Right atrium auricular region (tissue), 2 donors: ENCODE data around the gene AP1AR. TPM values are rescaled to one million over a fixed set of nuclear protein-coding genes. Genes with fewer than 3 reads are reported as not detected.

ENCODE experiments used
- DNase-seq: peaks from one replicate; pipeline ENCODE4 v3.0.0-alpha.2; 2019; ENCODE audit warnings: low spot score
- H3K27ac ChIP-seq, 2 donors: fragments of 200-600 bp; sonication (generic); 1 replicate in 1 of 2; 2 replicates in 1 of 2; pipeline ENCODE4 v1.5.1; 2016 to 2019
- H3K27me3 ChIP-seq, 2 donors: fragments of 200-600 bp; sonication (generic); one replicate each; pipeline versions ENCODE4 v1.5.1 to v1.6.0; 2017 to 2019
- H3K36me3 ChIP-seq: fragments of 200-600 bp; sonication (generic); one replicate; pipeline ENCODE4 v1.5.1; 2016
- H3K4me1 ChIP-seq, 2 donors: fragments of 200-600 bp; sonication (generic); one replicate each; pipeline versions ENCODE4 v1.5.1 to v1.6.0; 2017 to 2019
- H3K4me3 ChIP-seq, 2 donors: fragments of 200-600 bp; sonication (generic); 1 replicate in 1 of 2; 2 replicates in 1 of 2; pipeline ENCODE4 v1.5.1; 2017 to 2019; ENCODE audit warnings: mild to moderate bottlenecking in 1 of 2, moderate library complexity in 1 of 2
- H3K9me3 ChIP-seq, 2 donors: fragments of 200-600 bp; sonication (generic); one replicate each; pipeline ENCODE4 v1.5.1; 2019
- CTCF ChIP-seq, 2 donors: fragments of 200-600 bp; sonication (generic); IDR thresholded peaks; one replicate each; pipeline ENCODE4 v1.5.1; 2019; ENCODE audit warnings: antibody characterized with exemption in 2 of 2
- total RNA-seq, 2 donors: library from RNA; depleted of rRNA; stranded (reverse); fragments of >200 nt; gene quantifications; one replicate each; pipeline ENCODE4 v1.1.0, GENCODE V29; 2016

Gene AP1AR, protein sequence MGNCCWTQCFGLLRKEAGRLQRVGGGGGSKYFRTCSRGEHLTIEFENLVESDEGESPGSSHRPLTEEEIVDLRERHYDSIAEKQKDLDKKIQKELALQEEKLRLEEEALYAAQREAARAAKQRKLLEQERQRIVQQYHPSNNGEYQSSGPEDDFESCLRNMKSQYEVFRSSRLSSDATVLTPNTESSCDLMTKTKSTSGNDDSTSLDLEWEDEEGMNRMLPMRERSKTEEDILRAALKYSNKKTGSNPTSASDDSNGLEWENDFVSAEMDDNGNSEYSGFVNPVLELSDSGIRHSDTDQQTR
- 10 to 100 TPM in 1 of 2 donors, 1 to 10 TPM in 1; 6.6 to 10.2 TPM for total RNA-seq

GRCh38 chr4:112231779-112232713, at the start of gene AP1AR:
Gene AP1AR (plus strand): TSS chr4:112231787. CDS start chr4:112232092, 305 bp downstream.
- Histone ChIP-seq H3K4me3 (peak within 1 kb of the TSS; percentile 90 to 93), H3K9me3 (no peaks in the 10 kb centered on the region), H3K27ac (peak within 1 kb of the TSS; percentile 96 to 99), H3K36me3 (no peaks in the 10 kb centered on the region), H3K27me3 (no peaks in the 10 kb centered on the region), H3K4me1 (peaks cover 0 to 18% of the 10 kb centered on the region in 2 donors)
- peak in 1 of 2 donors; percentile 46 for TF ChIP-seq CTCF (IDR thresholded peaks at IDR 0.05)
- DNase-seq, result peak; percentile 80

- no peak overlapping the region for H3K27ac ChIP-seq
- TF ChIP-seq CTCF (IDR thresholded peaks at IDR 0.05), result no peak
- no peaks in the 10 kb centered on the region for H3K4me1 ChIP-seq
- no peaks in the 10 kb centered on the region for H3K9me3 ChIP-seq
- DNase-seq, result no peak
- no peak overlapping the region for H3K4me3 ChIP-seq
- no peaks in the 10 kb centered on the region for H3K27me3 ChIP-seq
- H3K36me3 ChIP-seq, result peaks cover 13% of the 10 kb centered on the region
Observed at GRCh38 chr4:112182604-112183003, 49.0 kb upstream of the AP1AR start.

DNA sequence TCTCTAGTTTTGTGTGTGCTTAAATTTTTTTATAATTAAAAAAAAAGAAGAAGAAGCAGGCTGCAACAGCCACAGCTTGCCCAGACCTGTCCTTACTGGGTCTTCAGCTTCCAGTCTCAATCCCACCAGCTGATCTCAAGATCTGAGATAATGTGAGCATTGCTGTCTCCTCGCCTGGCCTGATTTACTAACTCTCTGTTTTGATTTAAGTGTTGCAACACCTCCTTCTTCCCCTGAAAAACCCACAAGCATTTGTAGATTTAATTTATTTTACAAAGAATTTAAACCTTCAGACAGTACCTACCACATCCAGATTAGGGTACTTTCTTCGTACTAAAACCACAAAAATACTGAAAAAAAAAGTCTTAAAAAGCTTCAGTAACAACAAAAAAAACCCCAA, 48.3 kb upstream of the AP1AR start:
- H3K9me3 ChIP-seq, result no peaks in the 10 kb centered on the region
- DNase-seq, result no peak
- TF ChIP-seq CTCF (IDR thresholded peaks at IDR 0.05), result no peak
- H3K27me3 ChIP-seq, result no peaks in the 10 kb centered on the region
- H3K4me3 ChIP-seq, result no peak overlapping the region
- no peak overlapping the region for H3K27ac ChIP-seq
- peaks cover 13% of the 10 kb centered on the region for H3K36me3 ChIP-seq
- no peaks in the 10 kb centered on the region for H3K4me1 ChIP-seq

DNA sequence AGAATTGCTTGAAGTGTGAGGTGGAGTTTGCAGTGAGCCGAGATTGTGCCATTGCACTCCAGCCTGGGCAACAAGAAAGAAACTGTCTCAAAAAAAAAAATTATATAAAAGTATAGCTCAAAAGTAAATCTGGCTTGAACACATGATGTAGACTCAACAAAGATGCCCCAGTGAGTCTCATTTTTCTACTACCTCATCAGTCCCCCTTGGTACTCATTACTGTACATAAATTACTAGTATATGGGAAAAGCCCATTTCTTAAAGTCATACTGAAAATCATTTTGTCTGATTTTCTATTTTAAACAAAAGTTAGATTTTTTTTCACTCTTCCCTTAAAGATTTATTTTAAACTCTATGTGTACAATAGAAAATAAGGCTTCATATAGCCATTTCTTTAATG, 47.1 kb upstream of the AP1AR start:
- TF ChIP-seq CTCF (IDR thresholded peaks at IDR 0.05), result no peak
- no peaks in the 10 kb centered on the region for H3K9me3 ChIP-seq
- H3K27me3 ChIP-seq, result no peaks in the 10 kb centered on the region
- no peaks in the 10 kb centered on the region for H3K4me1 ChIP-seq
- H3K4me3 ChIP-seq, result no peak overlapping the region
- H3K27ac ChIP-seq, result no peak overlapping the region
- DNase-seq, result no peak
- peaks cover 15% of the 10 kb centered on the region for H3K36me3 ChIP-seq

DNA sequence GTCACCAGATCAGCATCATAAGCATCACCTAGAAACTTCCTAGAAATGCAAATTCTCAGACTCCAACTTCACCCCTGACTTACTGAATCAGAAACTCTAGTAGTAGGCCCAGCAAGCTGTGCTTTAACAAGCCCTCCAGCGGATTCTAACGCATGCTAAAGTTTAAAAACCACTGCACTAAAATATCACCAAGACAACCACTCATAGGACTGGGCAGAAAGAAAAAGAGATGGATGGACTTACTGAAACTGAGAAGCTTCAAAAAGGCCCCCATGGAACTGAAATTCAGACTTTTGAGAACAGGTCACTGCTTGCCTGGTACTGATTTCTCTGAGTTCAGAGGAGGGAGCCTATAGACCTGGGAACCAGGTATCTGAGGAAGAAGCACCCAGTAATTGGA, 46.3 kb upstream of the AP1AR start:
- Histone ChIP-seq H3K27ac (no peak overlapping the region), H3K4me1 (no peaks in the 10 kb centered on the region), H3K36me3 (peaks cover 16% of the 10 kb centered on the region), H3K27me3 (no peaks in the 10 kb centered on the region), H3K4me3 (no peak overlapping the region), H3K9me3 (no peaks in the 10 kb centered on the region)
- no peak for TF ChIP-seq CTCF (IDR thresholded peaks at IDR 0.05)
- DNase-seq, result no peak
